ENCODE results near the gene BRIX1. TPM values are rescaled to one million over a fixed set of nuclear protein-coding genes. Genes with fewer than 3 reads are reported as not detected.
"Not testable (repeated sequence)": the region's sequence is repeated elsewhere in the genome, so short reads cannot be mapped to it uniquely, and the experiment has no call there.

Gene BRIX1
- total and polyA plus RNA-seq, 2 donors from 2014 or later: 22.9 to 23.1 TPM

GRCh38 chr5:34919077-34919476, 3.6 kb downstream of the BRIX1 start:
- Histone ChIP-seq H3K9ac (ENCODE audit: low read length in 3 of 3) (no peak overlapping the region), H3K4me3 (ENCODE audit: low read length in 3 of 3) (no peak overlapping the region), H3K4me1 (ENCODE audit: control insufficient read depth in 2 of 3, insufficient read depth in 2 of 3, low read depth in 1 of 3, low read length in 3 of 3) (peaks cover 0 to 13% (median 9%) of the 10 kb centered on the region in 3 donors), H3K9me3 (ENCODE audit: control insufficient read depth in 2 of 3, insufficient read depth in 1 of 3, low read length in 3 of 3) (no peaks in the 10 kb centered on the region), H3K36me3 (ENCODE audit: control insufficient read depth in 2 of 3, insufficient read depth in 3 of 3, low read length in 3 of 3) (peaks cover 5 to 30% (median 6%) of the 10 kb centered on the region in 3 donors), H3K27ac (ENCODE audit: low read depth in 2 of 2, low read length in 2 of 2) (no peak overlapping the region), H3K27me3 (ENCODE audit: control insufficient read depth, insufficient read depth, low read length) (no peaks in the 10 kb centered on the region)
- FAIRE-seq: no peak
- DNase-seq: no peak
- intact Hi-C loops (cut with DNase I): no loop called here
- no peak for TF ChIP-seq CTCF (IDR thresholded peaks at IDR 0.05; ENCODE audit: borderline replicate concordance, extremely low read depth, insufficient read depth)

- intact Hi-C loops (cut with DNase I); H3K9ac ChIP-seq (ENCODE audit: low read length in 3 of 3); H3K27me3 ChIP-seq (ENCODE audit: control insufficient read depth, insufficient read depth, low read length); FAIRE-seq; DNase-seq; H3K9me3 ChIP-seq (ENCODE audit: control insufficient read depth in 2 of 3, insufficient read depth in 1 of 3, low read length in 3 of 3); H3K4me3 ChIP-seq (ENCODE audit: low read length in 3 of 3); H3K4me1 ChIP-seq (ENCODE audit: control insufficient read depth in 2 of 3, insufficient read depth in 2 of 3, low read depth in 1 of 3, low read length in 3 of 3); H3K27ac ChIP-seq (ENCODE audit: low read depth in 2 of 2, low read length in 2 of 2): not testable (repeated sequence)
- peaks cover 5 to 43% (median 9%) of the 10 kb centered on the region in 3 donors for H3K36me3 ChIP-seq (ENCODE audit: control insufficient read depth in 2 of 3, insufficient read depth in 3 of 3, low read length in 3 of 3)
Measured at GRCh38 chr5:34923256-34923655, 7.7 kb downstream of the BRIX1 start.

GRCh38 chr5:34923694-34924461, 8.4 kb downstream of the BRIX1 start:
- Histone ChIP-seq H3K27me3 (ENCODE audit: control insufficient read depth, insufficient read depth, low read length) (no peaks in the 10 kb centered on the region), H3K4me3 (ENCODE audit: low read length in 3 of 3) (no peak overlapping the region), H3K9me3 (ENCODE audit: control insufficient read depth in 2 of 3, insufficient read depth in 1 of 3, low read length in 3 of 3) (no peaks in the 10 kb centered on the region), H3K27ac (ENCODE audit: low read depth in 2 of 2, low read length in 2 of 2) (peak overlapping the region in 1 of 2 donors; percentile 2), H3K36me3 (ENCODE audit: control insufficient read depth in 2 of 3, insufficient read depth in 3 of 3, low read length in 3 of 3) (peaks cover 5 to 43% (median 9%) of the 10 kb centered on the region in 3 donors), H3K9ac (ENCODE audit: low read length in 3 of 3) (no peak overlapping the region), H3K4me1 (ENCODE audit: control insufficient read depth in 2 of 3, insufficient read depth in 2 of 3, low read depth in 1 of 3, low read length in 3 of 3) (no peaks in the 10 kb centered on the region)
- TF ChIP-seq CTCF (IDR thresholded peaks at IDR 0.05; ENCODE audit: borderline replicate concordance, extremely low read depth, insufficient read depth): no peak
- no peak for FAIRE-seq
- intact Hi-C loops (cut with DNase I): no loop called here
- no peak for DNase-seq

GRCh38 chr5:34924462-34924765, 8.9 kb downstream of the BRIX1 start:
- FAIRE-seq: no peak
- Histone ChIP-seq H3K27me3 (ENCODE audit: control insufficient read depth, insufficient read depth, low read length) (no peaks in the 10 kb centered on the region), H3K36me3 (ENCODE audit: control insufficient read depth in 2 of 3, insufficient read depth in 3 of 3, low read length in 3 of 3) (peaks cover 5 to 41% (median 9%) of the 10 kb centered on the region in 3 donors), H3K4me3 (ENCODE audit: low read length in 3 of 3) (no peak overlapping the region), H3K9me3 (ENCODE audit: control insufficient read depth in 2 of 3, insufficient read depth in 1 of 3, low read length in 3 of 3) (no peaks in the 10 kb centered on the region), H3K27ac (ENCODE audit: low read depth in 2 of 2, low read length in 2 of 2) (no peak overlapping the region), H3K9ac (ENCODE audit: low read length in 3 of 3) (no peak overlapping the region), H3K4me1 (ENCODE audit: control insufficient read depth in 2 of 3, insufficient read depth in 2 of 3, low read depth in 1 of 3, low read length in 3 of 3) (no peaks in the 10 kb centered on the region)
- no peak for DNase-seq
- no peak for TF ChIP-seq CTCF (IDR thresholded peaks at IDR 0.05; ENCODE audit: borderline replicate concordance, extremely low read depth, insufficient read depth)
- intact Hi-C loops (cut with DNase I): no loop called here
